PC-9 (cell line): ENCODE data around the gene MYH11.

Experiments used
- CTCF ChIP-seq: fragments of 200-600 bp; sonication (generic); conservative IDR thresholded peaks from 2 replicates; pipeline ENCODE4 v1.6.1; 2017; ENCODE audit warnings: mixed run types, antibody characterized with exemption, mild to moderate bottlenecking, moderate library complexity
- EZH2 ChIP-seq: fragments of 200-600 bp; sonication (generic); IDR thresholded peaks from 2 replicates; pipeline ENCODE4 v1.8.0; 2017; ENCODE audit warnings: antibody characterized with exemption, low read depth

- TF ChIP-seq CTCF: no peak
- no peak for TF ChIP-seq EZH2
Measured at GRCh38 chr16:15667091-15667742, 189.6 kb downstream of the MYH11 start.
